IPS-NIHi11 (cell line): ENCODE results near the gene OR56B1.
A peak's percentile ranks its signal among the peaks of the same experiment; 100 is the strongest.
"Not testable (repeated sequence)": the region's sequence is repeated elsewhere in the genome, so short reads cannot be mapped to it uniquely, and the experiment has no call there.

ENCODE experiments used
- DNase-seq: peaks from one replicate; pipeline ENCODE4 v3.0.0; 2012; ENCODE audit warnings: mixed read lengths, low spot score

The OR56B1 gene

DNA sequence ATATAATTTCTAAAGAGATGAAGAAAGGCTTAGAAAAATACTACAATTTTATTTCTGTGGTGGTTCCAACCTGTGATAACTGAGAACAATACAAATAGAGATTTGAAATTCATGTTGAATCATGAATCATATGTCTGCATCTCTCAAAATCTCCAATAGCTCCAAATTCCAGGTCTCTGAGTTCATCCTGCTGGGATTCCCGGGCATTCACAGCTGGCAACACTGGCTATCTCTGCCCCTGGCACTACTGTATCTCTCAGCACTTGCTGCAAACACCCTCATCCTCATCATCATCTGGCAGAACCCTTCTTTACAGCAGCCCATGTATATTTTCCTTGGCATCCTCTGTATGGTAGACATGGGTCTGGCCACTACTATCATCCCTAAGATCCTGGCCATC lies at the start of gene OR56B1:
Gene OR56B1, plus strand, starts transcription at position 53 of the 400 bp plus-strand sequence. Its CDS starts 69 bp downstream, at position 122.
- no peak for DNase-seq

DNA sequence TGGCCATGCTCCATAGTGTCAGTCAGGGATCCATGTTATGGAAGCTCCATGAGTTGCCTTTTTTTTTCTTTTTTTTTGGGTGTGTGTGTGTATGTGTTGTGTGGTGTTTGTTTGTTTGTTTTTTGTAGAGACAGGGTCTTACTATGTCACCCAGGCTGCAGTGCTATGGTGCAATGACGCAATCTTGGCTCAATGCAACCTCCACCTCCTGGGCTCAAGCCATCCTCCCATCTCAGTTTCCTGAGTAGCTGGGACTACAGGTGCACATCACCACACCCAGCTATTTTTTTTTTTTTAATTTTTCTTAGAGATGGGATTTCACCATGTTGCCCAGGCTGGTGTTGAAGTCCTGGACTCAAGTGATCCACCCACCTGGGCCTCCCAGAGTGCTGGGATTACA lies 47.8 kb upstream of the OR56B1 start:
- DNase-seq = no peak

GRCh38 chr11:5689551-5689983 lies 46.7 kb upstream of the OR56B1 start, which contains the start of gene TRIM22:
Gene TRIM22, plus strand, starts transcription at chr11:5689790. Its CDS starts 6,443 bp downstream, at chr11:5696233.
- DNase-seq = peak; percentile 24

DNA sequence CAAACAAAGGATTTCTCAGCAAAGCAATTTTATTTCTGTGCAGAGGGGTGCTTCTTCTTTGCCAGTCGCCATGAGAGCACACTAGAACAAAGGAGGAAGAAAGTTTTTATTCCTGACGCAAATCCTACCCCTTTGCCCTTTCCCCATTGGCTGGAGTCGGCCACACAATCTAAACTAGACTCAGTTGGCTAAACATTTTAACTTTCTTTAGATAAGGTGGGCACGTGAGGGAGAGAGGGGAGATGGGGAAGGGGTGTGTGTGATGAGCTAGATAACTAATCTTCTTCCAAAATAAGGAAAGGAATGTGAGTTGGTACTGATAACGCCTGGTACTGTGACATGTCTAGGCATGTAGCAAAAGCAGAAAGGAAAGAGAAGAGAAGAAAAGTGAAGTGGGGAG lies 46.0 kb upstream of the OR56B1 start:
- DNase-seq = no peak

DNA sequence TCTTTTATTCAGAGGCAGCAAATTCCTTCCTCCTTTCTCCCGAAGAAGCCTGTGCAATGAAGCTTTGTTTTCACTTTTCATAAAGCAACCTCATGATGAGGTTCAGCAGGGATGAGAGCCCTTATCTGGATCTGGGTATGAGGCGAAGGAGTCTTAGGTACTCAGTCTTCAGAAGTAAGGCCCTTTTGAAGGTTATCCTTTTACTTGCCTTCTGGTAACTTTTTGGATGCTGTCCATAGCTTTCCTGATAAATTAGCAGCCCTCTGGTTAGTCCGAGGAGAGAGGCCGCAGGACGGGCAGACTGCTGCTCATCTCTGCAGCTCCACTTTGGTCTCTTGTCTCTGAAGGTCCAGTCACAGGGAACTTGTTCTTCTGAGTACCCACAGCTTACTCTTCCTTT lies 45.5 kb upstream of the OR56B1 start:
- no peak for DNase-seq

GRCh38 chr11:5691238-5691963 lies 44.8 kb upstream of the OR56B1 start:
- DNase-seq = not testable (repeated sequence)

DNA sequence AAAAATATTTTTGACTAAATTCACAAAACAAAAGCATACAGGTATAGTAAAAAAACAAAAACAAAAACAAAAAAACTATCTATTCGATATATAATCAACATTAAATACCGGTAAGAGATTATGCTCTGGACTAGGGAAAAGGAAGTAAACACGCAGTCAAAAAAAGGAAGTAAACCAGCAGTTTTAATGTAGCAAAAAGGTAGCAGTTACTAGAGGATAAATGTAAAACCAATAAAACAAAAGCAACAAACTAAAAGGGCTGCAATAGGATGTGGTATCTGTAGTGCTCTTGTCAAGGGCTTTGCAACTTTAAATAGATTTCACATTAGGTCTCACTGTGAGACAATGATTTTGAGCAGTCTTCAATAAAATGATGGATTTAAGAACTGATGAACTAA lies 44.3 kb upstream of the OR56B1 start:
- no peak for DNase-seq

DNA sequence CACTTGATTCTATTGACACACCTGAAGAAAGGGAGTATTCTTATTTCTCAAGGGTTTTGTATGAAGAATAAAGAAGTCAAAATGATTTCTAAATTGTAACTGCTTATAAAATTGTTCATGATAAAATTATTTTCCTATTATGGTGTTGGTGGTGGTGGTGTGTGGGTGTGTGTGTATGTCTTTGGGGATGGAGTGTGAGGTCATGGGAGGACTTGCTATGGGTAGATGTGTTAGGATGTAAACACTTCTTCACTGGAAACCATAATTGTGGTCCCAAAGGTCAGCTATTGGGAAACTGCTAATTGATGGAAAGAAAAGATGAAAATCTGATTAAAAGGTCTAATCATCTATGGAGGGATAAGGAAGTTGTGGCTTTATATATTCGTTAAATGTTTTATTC lies 41.6 kb upstream of the OR56B1 start:
- no peak for DNase-seq

DNA sequence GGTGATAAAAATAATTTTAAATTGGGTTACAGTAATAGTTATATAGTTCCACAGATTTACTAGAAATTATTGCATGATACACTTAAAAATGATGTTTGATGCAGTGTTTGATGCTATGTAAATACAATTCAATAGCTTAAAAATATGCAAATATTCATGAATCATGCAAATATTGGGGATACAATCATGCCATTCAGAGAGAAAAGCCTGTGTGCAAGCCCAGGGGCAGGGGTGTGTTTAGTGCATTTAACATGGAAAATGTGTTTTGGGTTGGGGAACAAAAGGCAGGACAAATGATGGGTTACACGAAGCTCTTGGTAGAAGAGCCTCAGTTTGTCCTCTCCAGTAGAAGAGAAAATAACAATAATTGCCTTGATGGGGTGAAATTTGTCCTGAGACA lies 40.7 kb upstream of the OR56B1 start:
- no peak for DNase-seq

- no peak for DNase-seq
These were observed 40.0 kb upstream of the OR56B1 start for GRCh38 chr11:5696210-5696609.

GRCh38 chr11:5698281-5698680 lies 38.0 kb upstream of the OR56B1 start:
- DNase-seq = no peak

DNA sequence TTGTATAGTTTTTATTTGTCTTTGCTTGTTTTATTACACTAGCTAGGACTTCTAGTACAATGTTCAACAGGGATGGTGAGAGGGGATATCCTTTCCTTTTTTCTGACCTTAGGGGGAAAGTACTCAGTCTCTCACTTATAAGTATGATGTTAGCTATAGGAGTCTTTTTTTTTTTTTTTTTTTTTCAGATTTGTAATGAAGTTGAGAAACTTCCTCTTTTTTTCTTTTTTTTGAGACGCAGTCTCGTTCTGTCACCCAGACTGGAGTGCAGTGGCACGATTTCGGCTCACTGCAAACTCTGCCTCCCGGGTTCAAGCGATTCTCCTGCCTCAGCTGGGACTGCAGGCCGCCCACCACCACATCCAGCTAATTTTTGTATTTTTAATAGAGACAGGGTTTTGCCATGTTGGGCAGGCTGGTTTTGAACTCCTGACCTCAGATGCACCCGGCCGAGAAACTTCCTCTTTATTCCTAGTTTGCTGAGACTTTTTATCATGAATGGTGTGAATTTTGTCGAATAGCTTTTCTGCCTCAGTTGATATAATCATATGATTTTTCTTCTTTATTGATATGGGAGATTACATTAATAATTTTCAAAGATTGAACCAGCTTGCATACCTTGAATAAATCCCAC lies 35.7 kb upstream of the OR56B1 start:
- DNase-seq = no peak

DNA sequence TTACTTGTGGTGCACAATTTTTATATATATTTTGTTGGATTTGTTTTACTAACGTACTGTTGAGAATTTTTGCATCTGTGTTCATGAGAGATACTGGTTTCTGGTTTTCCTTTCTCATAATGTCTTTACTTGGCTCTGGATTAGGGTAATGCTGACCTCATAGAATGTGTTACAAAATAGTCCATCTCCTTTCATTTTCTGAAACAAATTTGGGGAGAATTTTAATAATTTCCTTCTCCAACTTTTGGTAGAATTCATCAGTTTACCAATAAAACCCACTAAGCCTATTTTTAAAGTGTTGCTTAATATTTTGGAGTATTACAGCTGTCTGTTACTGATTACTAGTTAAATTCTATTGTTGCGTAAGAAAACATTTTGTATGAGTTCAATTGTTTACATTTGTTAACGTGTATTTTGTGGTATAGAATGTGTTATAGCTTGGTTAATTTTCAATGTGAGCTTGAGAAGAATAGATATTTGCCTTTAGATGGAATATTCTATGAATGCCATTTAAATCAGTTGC lies 35.1 kb upstream of the OR56B1 start:
- DNase-seq = no peak

GRCh38 chr11:5703741-5704536 lies 32.3 kb upstream of the OR56B1 start:
- DNase-seq = no peak

GRCh38 chr11:5705688-5706087 lies 30.6 kb upstream of the OR56B1 start:
- no peak for DNase-seq

GRCh38 chr11:5712507-5712906 lies 23.7 kb upstream of the OR56B1 start:
- DNase-seq = no peak

- DNase-seq = no peak
These were observed 22.6 kb upstream of the OR56B1 start for GRCh38 chr11:5713695-5714094.

DNA sequence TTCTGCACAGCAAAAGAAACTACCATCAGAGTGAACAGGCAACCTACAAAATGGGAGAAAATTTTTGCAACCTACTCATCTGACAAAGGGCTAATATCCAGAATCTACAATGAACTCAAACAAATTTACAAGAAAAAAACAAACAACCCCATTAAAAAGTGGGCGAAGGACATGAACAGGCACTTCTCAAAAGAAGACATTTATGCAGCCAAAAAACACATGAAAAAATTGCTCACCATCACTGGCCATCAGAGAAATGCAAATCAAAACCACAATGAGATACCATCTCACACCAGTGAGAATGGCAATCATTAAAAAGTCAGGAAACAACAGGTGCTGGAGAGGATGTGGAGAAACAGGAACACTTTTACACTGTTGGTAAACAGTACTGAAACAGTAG lies 19.7 kb upstream of the OR56B1 start:
- not testable (repeated sequence) for DNase-seq

GRCh38 chr11:5719703-5720495 lies 16.3 kb upstream of the OR56B1 start:
- DNase-seq = no peak

DNA sequence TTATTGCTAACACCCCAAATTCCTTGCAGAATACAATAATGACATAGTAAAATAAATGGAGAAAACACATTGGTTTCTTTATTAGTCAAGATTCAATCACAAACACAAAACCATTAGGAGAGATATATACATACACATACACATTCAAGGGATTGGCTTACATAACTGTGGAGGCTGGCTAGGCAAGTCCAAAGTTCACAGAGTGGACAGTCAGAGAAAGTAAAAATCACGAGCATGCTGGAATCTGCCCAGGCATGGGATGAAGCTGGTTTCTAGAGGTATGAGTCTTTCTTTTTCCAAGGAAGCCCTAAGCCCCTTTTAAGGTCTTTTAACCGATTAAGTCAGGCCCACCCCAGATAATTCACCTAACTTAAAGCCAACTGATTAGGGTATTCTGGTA lies 13.6 kb upstream of the OR56B1 start:
- no peak for DNase-seq

- DNase-seq = no peak
These were observed 9.9 kb upstream of the OR56B1 start for GRCh38 chr11:5726351-5726750.

- no peak for DNase-seq
These were observed 8.6 kb upstream of the OR56B1 start for GRCh38 chr11:5727691-5728090.
